ENCODE data around the gene NEO1. TPM values are rescaled to one million over a fixed set of nuclear protein-coding genes. Genes with fewer than 3 reads are reported as not detected.

Gene NEO1
- total and polyA plus RNA-seq, 9 of the 15 experiments (the other 6 are each of a cell fraction or from before 2014, with no cell fraction given) = 0.08 to 1.7 (median 0.48) TPM

DNA sequence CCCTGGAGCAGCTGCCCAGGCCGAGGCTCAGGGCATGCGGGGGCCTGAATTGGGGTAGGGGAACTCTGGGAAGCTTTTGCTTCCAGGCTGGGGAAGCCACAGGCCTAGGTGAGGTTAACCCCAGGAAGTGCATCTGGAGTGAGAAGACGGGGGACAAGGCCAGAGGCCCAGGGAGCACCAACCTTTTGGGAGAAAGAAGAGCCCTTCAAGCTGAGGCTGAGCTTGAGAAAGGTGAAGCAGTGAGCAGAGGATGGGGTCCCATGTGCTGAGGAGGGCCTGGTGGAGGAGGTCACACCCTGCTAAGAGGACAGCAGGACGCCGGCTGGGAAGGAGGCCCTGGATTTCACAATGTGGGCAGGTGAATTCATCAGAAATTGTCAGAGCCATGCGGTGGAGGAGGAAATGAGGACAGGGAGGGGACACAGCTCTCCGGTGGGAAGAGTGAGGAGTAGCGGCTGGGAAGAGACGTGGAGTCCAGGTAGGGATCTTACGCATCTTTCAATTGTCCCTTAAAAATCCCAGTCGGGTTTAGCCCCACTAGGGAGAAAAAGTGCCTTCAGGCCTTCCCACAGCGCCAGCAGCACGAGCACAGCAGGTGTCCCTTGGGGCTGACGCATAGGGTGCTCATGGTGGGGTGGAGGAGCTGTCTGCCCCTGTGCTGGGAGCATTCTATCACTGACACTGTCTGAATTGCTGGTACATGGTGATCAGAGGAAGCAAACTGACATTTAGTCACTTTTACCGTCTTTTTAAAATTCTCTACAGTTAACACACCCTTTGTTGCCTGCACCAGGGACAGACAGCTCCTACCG is 265.6 kb downstream of the NEO1 start:
- ChIA-PET CTCF (ENCODE audit: low intra/inter-chr PET ratio) (no interaction called here), POLR2A (interaction anchor here (0.5 to 0.9 kb wide), 2 partner anchors 8 to 108 kb away, joined by 3 read pairs; no protein-coding TSS in a partner anchor)
- BruUV-seq (replicated peaks) = no TSS peak
- ATAC-seq = peak; percentile 40
- Histone ChIP-seq H3K9me3 (replicated peaks; ENCODE audit: control insufficient read depth, insufficient read depth, low read depth, low read length) (no peaks in the 10 kb centered on the region), H3K79me2 (ENCODE audit: control insufficient read depth, insufficient read depth, low read length) (no peaks in the 10 kb centered on the region), H4K20me1 (replicated peaks; ENCODE audit: control insufficient read depth, insufficient read depth, low read length) (no peaks in the 10 kb centered on the region), H3K4me2 (ENCODE audit: insufficient read depth, low read length) (no peak overlapping the region), H2AFZ (ENCODE audit: low read depth, low read length) (no peak overlapping the region), H3K4me1 (replicated peaks in 1 of 2; ENCODE audit: control insufficient read depth in 2 of 2, insufficient read depth in 2 of 2, low read length in 2 of 2) (peaks cover 0 to 5% of the 10 kb centered on the region in 2 experiments; a peak in 2 of 5 replicates), H3K27me3 (ENCODE audit: control insufficient read depth in 2 of 2, insufficient read depth in 2 of 2, low read length in 2 of 2) (peaks cover 15 to 49% of the 10 kb centered on the region in 2 experiments; a peak in 4 of 5 replicates), H3K27ac (ENCODE audit: extremely low read depth, low read depth, low read length) (no peak overlapping the region), H3K9ac (ENCODE audit: insufficient read depth in 1 of 2, low read depth in 2 of 2, low read length in 2 of 2) (no peak overlapping the region), H3K9me1 (ENCODE audit: control insufficient read depth, insufficient read depth, low read length) (no peaks in the 10 kb centered on the region), H3K36me3 (ENCODE audit: control insufficient read depth, insufficient read depth, low read length) (no peaks in the 10 kb centered on the region), H3K4me3 (no peak overlapping the region)
- no peak for DNase-seq (ENCODE audit: extremely low read depth in 1 of 4, low spot score in 3 of 4)
- no peak for FAIRE-seq
- 1% methylated on average over 16 of the region's 16 CpGs for WGBS (ENCODE audit: insufficient coverage, low coverage, missing lambda C conversion rate)
- in situ Hi-C loops (cut with MboI) (no loop called here), intact Hi-C loops (cut with micrococcal nuclease) (no loop called here)
- TF ChIP-seq NCOR1 (IDR thresholded peaks at IDR 0.05) (no peak), POLR2G (IDR thresholded peaks at IDR 0.05; ENCODE audit: low read depth, low read length) (no peak), ZBTB1 (CRISPR knock-in tag; IDR thresholded peaks at IDR 0.05; ENCODE audit: borderline replicate concordance, low read depth) (no peak), SMARCE1 (IDR thresholded peaks at IDR 0.05) (no peak), RNF2 (IDR thresholded peaks at IDR 0.05) (no peak), SRSF3 (IDR thresholded peaks at IDR 0.05; ENCODE audit: insufficient read depth, low read length) (no peak), BRD9 (IDR thresholded peaks at IDR 0.05; ENCODE audit: low read depth, partially characterized antibody) (no peak)
- TF ChIP-seq, protein P1, sequence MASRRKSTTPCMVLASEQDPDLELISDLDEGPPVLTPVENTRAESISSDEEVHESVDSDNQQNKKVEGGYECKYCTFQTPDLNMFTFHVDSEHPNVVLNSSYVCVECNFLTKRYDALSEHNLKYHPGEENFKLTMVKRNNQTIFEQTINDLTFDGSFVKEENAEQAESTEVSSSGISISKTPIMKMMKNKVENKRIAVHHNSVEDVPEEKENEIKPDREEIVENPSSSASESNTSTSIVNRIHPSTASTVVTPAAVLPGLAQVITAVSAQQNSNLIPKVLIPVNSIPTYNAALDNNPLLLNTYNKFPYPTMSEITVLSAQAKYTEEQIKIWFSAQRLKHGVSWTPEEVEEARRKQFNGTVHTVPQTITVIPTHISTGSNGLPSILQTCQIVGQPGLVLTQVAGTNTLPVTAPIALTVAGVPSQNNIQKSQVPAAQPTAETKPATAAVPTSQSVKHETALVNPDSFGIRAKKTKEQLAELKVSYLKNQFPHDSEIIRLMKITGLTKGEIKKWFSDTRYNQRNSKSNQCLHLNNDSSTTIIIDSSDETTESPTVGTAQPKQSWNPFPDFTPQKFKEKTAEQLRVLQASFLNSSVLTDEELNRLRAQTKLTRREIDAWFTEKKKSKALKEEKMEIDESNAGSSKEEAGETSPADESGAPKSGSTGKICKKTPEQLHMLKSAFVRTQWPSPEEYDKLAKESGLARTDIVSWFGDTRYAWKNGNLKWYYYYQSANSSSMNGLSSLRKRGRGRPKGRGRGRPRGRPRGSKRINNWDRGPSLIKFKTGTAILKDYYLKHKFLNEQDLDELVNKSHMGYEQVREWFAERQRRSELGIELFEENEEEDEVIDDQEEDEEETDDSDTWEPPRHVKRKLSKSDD (conservative IDR thresholded peaks at IDR 0.05; ENCODE audit: low read length) = no peak
